Hepatocyte (in vitro differentiated cells): ENCODE measurements around the gene ASTN2.

ENCODE experiments used
- CTCF ChIP-seq: fragments of 200-600 bp; sonication (generic); IDR thresholded peaks from 2 replicates; pipeline ENCODE4 v1.5.1; 2016; ENCODE audit warnings: antibody characterized with exemption, mild to moderate bottlenecking; ENCODE audit not compliant: poor library complexity
- EZH2 ChIP-seq: fragments of 200-600 bp; sonication (generic); IDR thresholded peaks from 2 replicates; pipeline ENCODE4 v1.6.1; 2016; ENCODE audit warnings: antibody characterized with exemption, mild to moderate bottlenecking, borderline replicate concordance

- TF ChIP-seq CTCF (no peak), EZH2 (no peak)
Measured at GRCh38 chr9:116617389-116617788, 797.5 kb downstream of the ASTN2 start.
